GM12872 (cell line): ENCODE results near the gene DVL3.

Source experiments
- TF ChIP-seq, protein P1 (sequence below): IDR thresholded peaks from 3 replicates; pipeline ENCODE4 v1.5.1; 2011; ENCODE audit warnings: low read depth, mild to moderate bottlenecking, low read length, moderate library complexity; ENCODE audit not compliant: insufficient read depth

Gene DVL3

DNA sequence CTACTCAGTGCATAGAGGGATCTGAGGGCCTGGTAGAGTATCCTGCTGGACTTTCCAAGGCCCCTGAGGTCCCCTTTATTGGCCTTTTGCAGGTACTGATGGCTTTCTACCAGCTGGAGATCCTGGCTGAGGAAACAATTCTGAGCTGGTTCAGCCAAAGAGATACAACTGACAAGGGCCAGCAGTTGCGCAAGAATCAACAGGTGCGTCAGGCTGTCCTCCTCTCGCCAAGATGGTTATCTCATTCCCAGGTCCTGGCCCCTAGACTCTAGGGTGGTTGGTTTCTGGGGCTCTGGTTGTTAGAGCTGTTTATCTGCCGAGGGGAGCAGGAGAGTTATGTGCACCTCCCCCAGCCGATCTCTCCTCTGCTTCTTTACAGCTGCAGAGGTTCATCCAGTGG is 10.7 kb upstream of the DVL3 start:
- TF ChIP-seq, protein P1, sequence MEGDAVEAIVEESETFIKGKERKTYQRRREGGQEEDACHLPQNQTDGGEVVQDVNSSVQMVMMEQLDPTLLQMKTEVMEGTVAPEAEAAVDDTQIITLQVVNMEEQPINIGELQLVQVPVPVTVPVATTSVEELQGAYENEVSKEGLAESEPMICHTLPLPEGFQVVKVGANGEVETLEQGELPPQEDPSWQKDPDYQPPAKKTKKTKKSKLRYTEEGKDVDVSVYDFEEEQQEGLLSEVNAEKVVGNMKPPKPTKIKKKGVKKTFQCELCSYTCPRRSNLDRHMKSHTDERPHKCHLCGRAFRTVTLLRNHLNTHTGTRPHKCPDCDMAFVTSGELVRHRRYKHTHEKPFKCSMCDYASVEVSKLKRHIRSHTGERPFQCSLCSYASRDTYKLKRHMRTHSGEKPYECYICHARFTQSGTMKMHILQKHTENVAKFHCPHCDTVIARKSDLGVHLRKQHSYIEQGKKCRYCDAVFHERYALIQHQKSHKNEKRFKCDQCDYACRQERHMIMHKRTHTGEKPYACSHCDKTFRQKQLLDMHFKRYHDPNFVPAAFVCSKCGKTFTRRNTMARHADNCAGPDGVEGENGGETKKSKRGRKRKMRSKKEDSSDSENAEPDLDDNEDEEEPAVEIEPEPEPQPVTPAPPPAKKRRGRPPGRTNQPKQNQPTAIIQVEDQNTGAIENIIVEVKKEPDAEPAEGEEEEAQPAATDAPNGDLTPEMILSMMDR, result no peak

DNA sequence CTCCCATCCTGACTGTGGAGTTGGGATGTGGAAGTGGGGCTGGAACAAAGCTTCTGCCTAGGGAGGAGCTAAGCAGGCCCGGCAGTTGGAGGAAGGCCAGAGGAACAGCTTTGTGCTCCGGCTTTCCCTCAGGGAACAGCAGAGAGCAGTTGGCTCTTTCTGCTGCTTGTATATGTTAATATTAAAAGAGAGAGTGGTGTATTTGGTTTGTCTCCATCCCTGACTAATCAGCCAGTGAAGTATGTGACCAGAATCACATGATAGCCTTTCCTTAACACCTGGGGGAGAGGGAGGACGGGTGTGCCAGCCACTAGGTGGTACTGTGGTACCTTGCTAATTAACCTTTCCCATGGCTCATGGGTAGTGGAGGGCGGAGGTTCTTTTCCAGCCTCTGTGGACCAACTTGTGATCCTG is 10.1 kb upstream of the DVL3 start:
- TF ChIP-seq, protein P1, result peak; percentile 57

DNA sequence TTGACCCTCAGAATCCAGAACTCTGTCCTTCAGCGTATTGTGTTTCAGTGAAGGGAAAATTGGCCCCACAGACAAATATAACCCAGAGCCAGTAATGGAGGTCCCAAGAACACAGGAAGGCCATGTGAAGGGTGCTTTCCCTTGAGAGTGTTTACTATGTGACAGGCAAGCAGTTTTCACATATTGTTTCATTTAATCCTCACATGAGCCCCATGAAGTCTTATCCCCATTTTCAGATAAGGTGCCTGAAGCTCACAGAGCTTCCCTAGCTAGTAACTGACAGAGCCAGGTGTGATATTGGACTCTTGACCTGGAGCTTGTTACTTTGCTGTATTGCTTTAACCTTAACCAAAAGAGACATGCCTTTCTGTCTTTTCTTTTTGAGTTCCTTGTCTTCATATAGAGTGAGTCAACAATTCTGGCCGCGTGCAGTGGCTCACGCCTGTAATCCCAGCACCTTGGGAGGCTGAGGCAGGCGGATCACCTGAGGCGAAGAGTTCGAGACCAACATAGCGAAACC is 9.4 kb upstream of the DVL3 start:
- TF ChIP-seq, protein P1, result no peak

DNA sequence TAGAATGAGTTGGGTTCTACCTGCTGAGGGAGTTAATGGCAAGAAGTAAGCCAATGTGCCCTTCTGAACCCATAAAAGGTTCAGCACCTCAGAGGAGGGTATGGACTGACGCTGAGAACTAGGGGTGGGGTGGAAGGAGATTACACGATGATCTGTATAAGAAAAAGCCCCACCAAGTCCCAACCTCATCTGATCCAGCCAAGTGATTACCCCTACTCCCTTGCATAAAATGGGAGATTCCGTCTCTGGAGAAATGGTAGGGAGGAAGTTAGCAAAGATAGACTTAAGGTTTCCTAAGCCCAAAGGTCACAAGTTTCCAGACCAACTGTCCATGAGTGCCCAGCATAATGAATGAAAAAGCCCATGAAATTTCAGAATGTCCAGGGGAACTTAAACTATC is 7.1 kb upstream of the DVL3 start:
- TF ChIP-seq, protein P1, result no peak

DNA sequence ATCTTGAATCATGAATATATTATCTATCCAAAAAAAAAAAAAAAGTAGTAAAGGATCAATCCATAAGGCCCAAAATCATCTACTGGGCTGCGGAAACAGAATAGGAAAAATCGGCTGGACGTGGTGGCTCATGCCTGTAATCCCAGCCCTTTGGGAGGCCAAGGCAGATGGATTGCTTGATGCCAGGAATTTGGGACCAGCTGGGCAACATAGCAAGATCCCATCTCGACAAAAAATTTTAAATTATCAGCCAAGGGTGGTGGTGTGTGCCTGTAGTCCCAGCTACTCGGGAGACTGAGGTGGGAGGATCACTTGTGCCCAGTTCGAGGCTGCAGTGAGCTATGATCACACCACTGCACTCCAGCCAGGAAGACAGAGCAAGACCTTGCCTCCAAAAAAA is 6.1 kb upstream of the DVL3 start:
- TF ChIP-seq, protein P1, result no peak

DNA sequence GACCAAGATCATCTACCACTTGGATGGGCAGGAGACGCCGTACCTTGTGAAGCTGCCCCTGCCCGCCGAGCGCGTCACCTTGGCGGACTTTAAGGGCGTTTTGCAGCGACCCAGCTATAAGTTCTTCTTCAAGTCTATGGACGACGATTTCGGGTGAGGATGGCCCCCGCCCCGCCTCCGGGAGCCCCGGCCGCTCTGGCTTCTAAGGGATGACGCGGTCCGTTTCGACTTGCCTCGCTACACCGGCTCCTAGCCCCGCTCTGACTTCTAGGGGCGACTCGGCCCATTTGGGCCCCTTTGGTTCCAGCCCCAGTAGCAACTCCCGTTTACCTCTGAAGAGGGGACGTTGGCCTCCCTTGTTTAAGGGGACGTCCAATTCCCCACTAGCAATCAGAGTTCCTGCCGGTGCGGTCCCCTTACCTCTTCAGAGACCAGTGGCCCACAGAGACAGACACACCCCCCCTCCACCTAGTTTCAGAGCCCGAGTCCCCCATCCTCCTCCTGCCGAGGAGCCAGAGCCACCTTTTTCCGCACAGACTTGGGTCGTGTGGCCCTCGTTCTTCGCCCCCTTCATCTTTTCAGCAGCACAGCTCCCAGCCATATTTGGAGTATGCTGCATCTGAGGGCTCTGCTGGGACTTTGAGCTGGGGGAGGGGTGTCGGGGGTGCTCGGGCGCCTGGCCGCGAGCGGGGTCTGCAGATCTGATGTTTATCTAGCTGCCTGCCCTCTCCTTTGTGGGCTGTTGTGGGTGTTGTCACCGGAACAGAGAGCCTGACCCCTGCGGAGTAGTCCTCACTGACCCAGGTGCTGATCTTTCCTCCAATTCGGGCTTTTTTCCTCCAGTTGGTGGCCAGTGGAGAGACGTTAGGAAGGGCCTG is 706 bp downstream of the DVL3 start:
- TF ChIP-seq, protein P1, result no peak

DNA sequence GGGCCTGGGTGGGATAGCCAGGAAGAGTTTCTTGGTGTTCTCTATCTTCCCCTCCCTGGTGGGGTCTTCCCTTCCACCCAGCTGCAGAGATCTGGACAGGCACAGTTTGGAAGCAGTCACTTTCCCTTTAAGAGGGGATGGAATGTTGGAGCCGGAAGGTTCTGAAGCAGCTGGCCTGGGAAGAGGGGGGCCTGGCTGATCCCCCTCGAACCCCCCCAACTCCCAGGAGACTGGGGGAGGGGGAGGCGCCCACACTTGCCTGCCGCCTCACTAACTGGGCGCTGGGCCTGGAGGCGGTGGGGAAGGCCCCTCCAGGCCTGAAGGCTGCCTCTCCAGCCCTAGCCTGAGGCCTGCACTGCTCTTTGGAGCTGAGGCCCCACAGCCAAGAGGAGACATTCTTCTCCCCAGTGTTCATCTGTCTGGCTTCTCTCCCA is 1.4 kb downstream of the DVL3 start:
- TF ChIP-seq, protein P1, result no peak
